ENCODE data around the gene TTC4. TPM values are rescaled to one million over a fixed set of nuclear protein-coding genes. Genes with fewer than 3 reads are reported as not detected.
"Not testable (repeated sequence)": the region's sequence is repeated elsewhere in the genome, so short reads cannot be mapped to it uniquely, and the experiment has no call there.

TTC4 gene
- polyA plus RNA-seq, 4 donors = 27.6 to 38.7 (median 36.9) TPM

GRCh38 chr1:54745274-54745673, 29.6 kb downstream of the TTC4 start:
- DNase-seq (ENCODE audit: low read depth in 4 of 4, low spot score in 3 of 4) = no peak

GRCh38 chr1:54745864-54746263, 30.2 kb downstream of the TTC4 start:
- DNase-seq (ENCODE audit: low read depth in 4 of 4, low spot score in 3 of 4) = no peak

GRCh38 chr1:54748094-54748835, 32.6 kb downstream of the TTC4 start:
- no peak for DNase-seq (ENCODE audit: low read depth in 4 of 4, low spot score in 3 of 4)

GRCh38 chr1:54750596-54750995, 34.9 kb downstream of the TTC4 start:
- DNase-seq (ENCODE audit: low read depth in 4 of 4, low spot score in 3 of 4) = no peak

- DNase-seq (ENCODE audit: low read depth in 4 of 4, low spot score in 3 of 4) = no peak
Measured at GRCh38 chr1:54751426-54751825, 35.8 kb downstream of the TTC4 start.

- DNase-seq (ENCODE audit: low read depth in 4 of 4, low spot score in 3 of 4) = no peak
Measured at GRCh38 chr1:54754045-54754444, 38.4 kb downstream of the TTC4 start.

GRCh38 chr1:54754486-54755285, 39.0 kb downstream of the TTC4 start:
- DNase-seq (ENCODE audit: low read depth in 4 of 4, low spot score in 3 of 4) = no peak

- DNase-seq (ENCODE audit: low read depth in 4 of 4, low spot score in 3 of 4) = no peak
Measured at GRCh38 chr1:54757833-54758232, 42.2 kb downstream of the TTC4 start.

GRCh38 chr1:54758678-54759348, 43.2 kb downstream of the TTC4 start:
- DNase-seq (ENCODE audit: low read depth in 4 of 4, low spot score in 3 of 4) = no peak

GRCh38 chr1:54763816-54764132, 48.1 kb downstream of the TTC4 start:
- DNase-seq (ENCODE audit: low read depth in 4 of 4, low spot score in 3 of 4) = no peak

GRCh38 chr1:54764133-54764921, 48.7 kb downstream of the TTC4 start, which contains the start of gene PARS2:
Gene PARS2 (minus strand): TSS chr1:54764523. CDS start chr1:54759161, 5,362 bp downstream.
- peak; percentile 99 for DNase-seq (ENCODE audit: low read depth in 4 of 4, low spot score in 3 of 4)

GRCh38 chr1:54764922-54765561, 49.4 kb downstream of the TTC4 start:
- no peak for DNase-seq (ENCODE audit: low read depth in 4 of 4, low spot score in 3 of 4)

- no peak for DNase-seq (ENCODE audit: low read depth in 4 of 4, low spot score in 3 of 4)
Measured at GRCh38 chr1:54766726-54767125, 51.1 kb downstream of the TTC4 start.

- DNase-seq (ENCODE audit: low read depth in 4 of 4, low spot score in 3 of 4) = no peak
Measured at GRCh38 chr1:54767526-54767925, 51.9 kb downstream of the TTC4 start.

- no peak for DNase-seq (ENCODE audit: low read depth in 4 of 4, low spot score in 3 of 4)
Measured at GRCh38 chr1:54768093-54768492, 52.4 kb downstream of the TTC4 start.

GRCh38 chr1:54772951-54773350, 57.3 kb downstream of the TTC4 start:
- no peak for DNase-seq (ENCODE audit: low read depth in 4 of 4, low spot score in 3 of 4)

- DNase-seq (ENCODE audit: low read depth in 4 of 4, low spot score in 3 of 4) = no peak
Measured at GRCh38 chr1:54774820-54775498, 59.3 kb downstream of the TTC4 start.

GRCh38 chr1:54775828-54776721, 60.4 kb downstream of the TTC4 start:
- not testable (repeated sequence) for DNase-seq (ENCODE audit: low read depth in 4 of 4, low spot score in 3 of 4)

- DNase-seq (ENCODE audit: low read depth in 4 of 4, low spot score in 3 of 4) = no peak
Measured at GRCh38 chr1:54777011-54777410, 61.4 kb downstream of the TTC4 start.

Measured in left renal pelvis (tissue), 4 donors.